Choroid plexus epithelial cell (primary cell): ENCODE measurements around the gene CRADD.
A peak's percentile ranks its signal among the peaks of the same experiment; 100 is the strongest.

Experiments
- DNase-seq: peaks from one replicate; pipeline ENCODE4 v3.0.0-alpha.2; 2010; ENCODE audit warnings: low read depth
- H3K4me3 ChIP-seq: 2 replicates; pipeline ENCODE4 v1.5.1; 2011; ENCODE audit warnings: low read depth, mild to moderate bottlenecking, control low read depth, low read length, moderate library complexity
- CTCF ChIP-seq: conservative IDR thresholded peaks from 2 replicates; pipeline ENCODE4 v1.5.1; 2011; ENCODE audit warnings: low read depth, mild to moderate bottlenecking, control low read depth, inconsistent platforms, low read length, moderate library complexity

Gene CRADD

GRCh38 chr12:93704625-93705024 lies 27.4 kb downstream of the CRADD start:
- H3K4me3 ChIP-seq = no peak overlapping the region
- no peak for DNase-seq
- TF ChIP-seq CTCF = no peak

GRCh38 chr12:93705237-93705636 lies 28.1 kb downstream of the CRADD start:
- no peak overlapping the region for H3K4me3 ChIP-seq
- no peak for TF ChIP-seq CTCF
- no peak for DNase-seq

- DNase-seq = no peak
- no peak for TF ChIP-seq CTCF
- no peak overlapping the region for H3K4me3 ChIP-seq
Measured at GRCh38 chr12:93706387-93706786, 29.2 kb downstream of the CRADD start.

- peak; percentile 21 for DNase-seq
- no peak for TF ChIP-seq CTCF
- no peak overlapping the region for H3K4me3 ChIP-seq
Measured at GRCh38 chr12:93706824-93707223, 29.6 kb downstream of the CRADD start.

GRCh38 chr12:93707836-93708235 lies 30.7 kb downstream of the CRADD start:
- H3K4me3 ChIP-seq = no peak overlapping the region
- DNase-seq = peak; percentile 38
- no peak for TF ChIP-seq CTCF

GRCh38 chr12:93708952-93709351 lies 31.8 kb downstream of the CRADD start:
- DNase-seq = no peak
- no peak for TF ChIP-seq CTCF
- no peak overlapping the region for H3K4me3 ChIP-seq

GRCh38 chr12:93709386-93709785 lies 32.2 kb downstream of the CRADD start:
- no peak for DNase-seq
- H3K4me3 ChIP-seq = no peak overlapping the region
- TF ChIP-seq CTCF = no peak
